Heart left ventricle (tissue), 16 donors: Measurements from ENCODE around the gene DHFR2. TPM values are rescaled to one million over a fixed set of nuclear protein-coding genes. Genes with fewer than 3 reads are reported as not detected.

Experiments used
- ATAC-seq, 4 donors: fragments of 200-7000 bp; cut with Tn5 transposase; one replicate each; pipeline ENCODE4 v1.9.1; 2020 to 2022; ENCODE audit warnings: moderate library complexity in 4 of 4, mild to moderate bottlenecking in 3 of 4, moderate number of reproducible peaks in 1 of 4
- DNase-seq, 5 donors: peaks; one replicate each; pipeline ENCODE4 v3.0.0-alpha.2; 2020
- H3K27ac ChIP-seq, 12 donors: fragments of 200-600 bp; sonication (generic) in 4 of 12; one replicate each; pipeline versions ENCODE4 v1.5.0 to v1.8.0; 2016 to 2022; ENCODE audit warnings: mild to moderate bottlenecking in 2 of 12
- H3K27me3 ChIP-seq, 9 donors: fragments of 200-600 bp; sonication (generic) in 2 of 9; one replicate each; pipeline versions ENCODE4 v1.5.1 to v1.8.0; 2016 to 2022; ENCODE audit warnings: mild to moderate bottlenecking in 3 of 9
- H3K36me3 ChIP-seq, 9 donors: fragments of 200-600 bp; sonication (generic) in 2 of 9; one replicate each; pipeline versions ENCODE4 v1.5.0 to v1.8.0; 2018 to 2022; ENCODE audit warnings: mild to moderate bottlenecking in 2 of 9
- H3K4me1 ChIP-seq, 12 donors: fragments of 200-600 bp; sonication (generic) in 4 of 12; one replicate each; pipeline versions ENCODE4 v1.5.0 to v1.8.0; 2016 to 2022; ENCODE audit warnings: mild to moderate bottlenecking in 3 of 12
- H3K4me3 ChIP-seq, 12 donors: fragments of 200-600 bp; sonication (generic) in 4 of 12; one replicate each; pipeline versions ENCODE4 v1.5.0 to v1.8.0; 2017 to 2022; ENCODE audit warnings: mild to moderate bottlenecking in 9 of 12, moderate library complexity in 4 of 12
- H3K9me3 ChIP-seq, 12 donors: fragments of 200-600 bp; sonication (generic) in 4 of 12; one replicate each; pipeline versions ENCODE4 v1.5.0 to v1.8.0; 2016 to 2022; ENCODE audit warnings: mild to moderate bottlenecking in 1 of 12
- CTCF ChIP-seq, 12 donors: fragments of 200-600 bp; sonication (generic) in 4 of 12; IDR thresholded peaks; one replicate each; pipeline versions ENCODE4 v1.5.0 to v1.8.0; 2018 to 2022; ENCODE audit warnings: antibody characterized with exemption in 12 of 12, mild to moderate bottlenecking in 5 of 12
- POLR2A ChIP-seq, 2 donors: fragments of 450-650 bp; IDR thresholded peaks; one replicate each; pipeline ENCODE4 v1.6.1; 2017; ENCODE audit warnings: antibody characterized with exemption in 2 of 2, mild to moderate bottlenecking in 2 of 2, moderate library complexity in 2 of 2
- WGBS, 4 donors: extraction: QIAGEN DNeasy Blood & Tissue Kit in 2 of 4; methylation state at CpG; one replicate each; pipeline versions ENCODE4 v1.1.5 to v1.1.7; 2013 to 2018; 5-methylcytosine and 5-hydroxymethylcytosine counted together
- intact Hi-C, 10 donors: fragments of 100-400 bp; cut with DNase I; formaldehyde crosslinking; loops; one replicate each; pipeline versions ENCODE4 v1.11.1 to v1.14.2; 2022
- polyA plus RNA-seq, 2 donors: library from polyadenylated mRNA; stranded (reverse); fragments of 200-250 nt; gene quantifications; one replicate each; pipeline ENCODE4 v1.2.3, GENCODE V29; 2013
- total RNA-seq, 9 donors: library from RNA; depleted of rRNA in 2 of 9; stranded (reverse); fragments of >200 nt in 2 of 9; fragmentation: NEBNext Ultra II Directional in 3 of 9; extraction: Animal tissue kit (Norgen Biotek cat#: 25700) in 3 of 9; gene quantifications; one replicate each; pipeline versions ENCODE4 v1.1.0 to v1.2.4, GENCODE V29; 2016 to 2023
- donor health status: ischemic (EF 13 %, LVEDD 7.1; RV severe dilation, severe dysfunction).
- donor health status: healthy with polysubstance abuse.
- donor health status: DM: no; HTN: yes; CAD: no.
- donor health status: DM: no; HTN: no; CAD: no.
- donor health status: ischemic (EF 25% LVEDD 6.9; RV normal size, moderate dysfunction).
- donor health status: ischemic (EF 25% LVEDD 5.7; RV mildly dilated, moderate dysfunction).
- donor health status: healthy.
- donor health status: DM: yes; HTN: yes; CAD: no.
- donor health status: ischemic (EF 35%, LVEDD 5.7; RV mildly dilated, moderate dysfunction).
- donor health status: nonischemic (EF 11% LVEDD 7.7; RV severe dilation, severe dysfunction).
- donor health status: DM: yes; HTN: yes; CAD: no.
- donor health status: PGD.
- donor health status: ischemic (EF 29% LVEDD 5.4; RV normal size, mild dysfunction).
- donor health status: nonischemic (EF 23%, LVEDD 6.1; RV moderate dilation, normal function).

Gene DHFR2
- total and polyA plus RNA-seq, 11 donors, result 1.6 to 5.4 (median 3.6) TPM

DNA sequence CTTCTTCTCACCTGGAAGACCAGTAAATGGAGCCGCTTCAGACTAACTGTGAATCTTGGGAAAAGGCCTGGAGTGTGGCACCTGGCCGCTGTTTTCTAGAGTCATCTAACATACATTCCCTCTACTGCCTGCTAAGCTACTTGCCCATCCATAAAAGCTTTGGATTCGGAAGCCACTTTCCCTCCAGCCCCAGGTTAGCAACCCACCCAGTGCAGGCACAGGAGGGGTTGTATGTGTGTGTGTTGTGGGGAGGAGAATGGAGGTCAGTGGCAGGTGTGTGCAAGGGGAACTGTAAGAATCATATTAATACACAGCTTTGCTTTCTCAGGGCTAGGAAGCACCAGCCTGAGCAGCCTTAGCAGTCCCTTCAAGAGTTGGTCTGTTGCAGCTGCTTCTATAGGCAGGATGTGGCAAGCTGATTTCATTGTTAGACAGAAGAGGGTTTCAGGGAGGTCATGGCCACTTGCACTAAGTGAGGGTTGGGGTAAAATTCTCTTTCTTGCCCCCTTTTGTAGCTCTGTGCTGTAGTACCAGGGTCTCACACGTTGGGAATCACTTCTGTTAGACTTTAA is 9.1 kb upstream of the DHFR2 start:
- TF ChIP-seq CTCF (IDR thresholded peaks at IDR 0.05), result no peak
- TF ChIP-seq POLR2A (IDR thresholded peaks at IDR 0.05), result no peak
- H3K27me3 ChIP-seq, result no peaks in the 10 kb centered on the region
- DNase-seq, result no peak
- H3K4me3 ChIP-seq, result no peak overlapping the region
- peaks cover 0 to 9% (median 0%) of the 10 kb centered on the region in 12 donors for H3K4me1 ChIP-seq
- intact Hi-C loops, result loop anchor here in 1 of 10 donors (2.0 kb wide), 1 partner anchor 67 kb away; no protein-coding TSS in a partner anchor
- no peak for ATAC-seq
- H3K36me3 ChIP-seq, result peaks cover 0 to 42% (median 16%) of the 10 kb centered on the region in 9 donors
- 87 to 95% (median 93%) methylated on average over 4 of the region's 4 CpGs for whole genome bisulfite sequencing, 4 donors
- peaks cover 0 to 10% (median 0%) of the 10 kb centered on the region in 12 donors for H3K9me3 ChIP-seq
- H3K27ac ChIP-seq, result no peak overlapping the region

DNA sequence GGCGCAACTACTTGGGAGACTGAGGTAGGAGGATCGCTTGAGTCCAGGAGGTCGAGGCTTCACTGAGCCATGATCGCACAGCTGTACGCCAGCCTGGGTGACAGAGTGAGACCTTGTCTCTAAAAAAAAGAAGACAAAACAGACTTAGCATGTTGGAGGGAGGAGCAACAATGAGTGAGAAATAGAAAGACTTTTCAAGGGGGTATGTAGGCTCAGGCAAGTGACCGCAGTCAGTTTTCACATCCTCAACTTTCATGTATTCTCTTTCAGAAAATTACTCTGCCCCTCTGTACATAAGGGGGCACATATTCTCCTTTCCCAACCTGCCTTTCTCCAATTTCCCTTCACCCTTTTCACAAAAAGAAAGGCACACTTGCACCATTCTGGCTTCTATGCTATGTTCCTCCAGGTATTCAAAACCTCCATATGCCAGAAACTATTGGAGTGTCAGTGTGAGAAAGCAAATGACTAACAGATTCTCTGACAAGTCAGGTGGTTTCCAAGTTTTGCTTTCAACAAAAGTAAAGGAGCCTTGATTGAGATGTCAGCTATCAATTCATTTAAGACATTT is 7.7 kb upstream of the DHFR2 start:
- TF ChIP-seq CTCF (IDR thresholded peaks at IDR 0.05) (no peak), POLR2A (IDR thresholded peaks at IDR 0.05) (no peak)
- Histone ChIP-seq H3K27me3 (no peaks in the 10 kb centered on the region), H3K4me1 (peaks cover 0 to 19% (median 2%) of the 10 kb centered on the region in 12 donors), H3K27ac (no peak overlapping the region), H3K9me3 (peaks cover 0 to 10% (median 0%) of the 10 kb centered on the region in 12 donors), H3K4me3 (no peak overlapping the region), H3K36me3 (peaks cover 0 to 35% (median 5%) of the 10 kb centered on the region in 9 donors)
- 93 to 96% (median 96%) methylated on average over 6 of the region's 6 CpGs for WGBS, 4 donors
- ATAC-seq (no peak), DNase-seq (no peak)
- intact Hi-C loops, result loop anchor here in 1 of 10 donors (2.0 kb wide), 1 partner anchor 66 kb away; no protein-coding TSS in a partner anchor

- Histone ChIP-seq H3K36me3 (peaks cover 0 to 35% (median 5%) of the 10 kb centered on the region in 9 donors), H3K4me3 (no peak overlapping the region), H3K27ac (no peak overlapping the region), H3K9me3 (peaks cover 0 to 10% (median 0%) of the 10 kb centered on the region in 12 donors), H3K27me3 (no peaks in the 10 kb centered on the region), H3K4me1 (peaks cover 0 to 30% (median 7%) of the 10 kb centered on the region in 12 donors)
- no peak for ATAC-seq
- no peak for DNase-seq
- peak; percentile 50 to 80 (median 68) for TF ChIP-seq CTCF (IDR thresholded peaks at IDR 0.05)
- TF ChIP-seq POLR2A (IDR thresholded peaks at IDR 0.05), result no peak
- WGBS, 4 donors, result 39 to 65% (median 53%) methylated on average over 4 of the region's 4 CpGs
- intact Hi-C loops, result loop anchor here (2.0 to 10.0 kb wide), 6 partner anchors 65 to 165 kb away; no protein-coding TSS in a partner anchor
Measured at GRCh38 chr3:94069194-94069813, 6.6 kb upstream of the DHFR2 start.
